LNCAP (cell line): ENCODE results near the gene AHNAK2.

ENCODE experiments used
- TF ChIP-seq, protein P1 (sequence below): fragments of 450-650 bp; IDR thresholded peaks from 2 replicates; pipeline ENCODE4 v1.5.1; 2017; ENCODE audit warnings: mild to moderate bottlenecking

AHNAK2 gene

DNA sequence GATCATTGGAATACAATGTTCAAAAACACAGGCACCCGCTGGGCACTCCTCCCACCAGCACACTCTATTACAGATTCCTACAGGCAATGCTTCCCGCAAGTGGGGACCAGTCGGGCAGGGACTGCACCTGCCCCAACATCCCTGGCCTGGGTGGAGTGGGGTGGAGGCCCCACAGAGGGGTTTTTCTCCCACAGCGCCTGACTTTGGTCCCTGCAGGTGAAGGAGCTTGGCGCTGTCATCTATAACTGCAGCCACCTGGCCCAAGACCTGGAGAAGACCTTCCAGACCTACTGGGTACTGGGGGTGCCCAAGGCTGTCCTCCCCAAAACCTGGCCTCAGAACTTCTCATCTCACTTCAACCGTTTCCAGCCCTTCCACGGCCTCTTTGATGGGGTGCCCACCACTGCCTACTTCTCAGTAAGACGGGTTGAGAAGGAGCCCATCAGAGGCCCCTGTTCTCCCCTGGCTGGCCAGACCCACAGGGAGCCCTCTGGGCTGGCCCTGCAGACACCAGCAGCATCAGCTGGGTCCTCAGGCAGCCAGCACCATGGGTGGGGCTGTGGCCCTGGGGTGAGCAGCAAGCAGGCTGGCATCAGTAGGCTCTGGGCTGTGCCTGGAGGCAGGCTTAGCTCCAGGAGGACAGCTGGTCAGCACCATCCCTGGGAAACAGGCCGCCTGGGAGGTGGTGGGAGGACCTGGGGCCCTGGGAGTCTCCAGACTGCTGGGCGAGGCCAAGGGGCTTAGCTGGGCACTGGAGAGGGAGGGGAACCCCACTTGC, 47.5 kb downstream of the AHNAK2 start:
- TF ChIP-seq, protein P1, sequence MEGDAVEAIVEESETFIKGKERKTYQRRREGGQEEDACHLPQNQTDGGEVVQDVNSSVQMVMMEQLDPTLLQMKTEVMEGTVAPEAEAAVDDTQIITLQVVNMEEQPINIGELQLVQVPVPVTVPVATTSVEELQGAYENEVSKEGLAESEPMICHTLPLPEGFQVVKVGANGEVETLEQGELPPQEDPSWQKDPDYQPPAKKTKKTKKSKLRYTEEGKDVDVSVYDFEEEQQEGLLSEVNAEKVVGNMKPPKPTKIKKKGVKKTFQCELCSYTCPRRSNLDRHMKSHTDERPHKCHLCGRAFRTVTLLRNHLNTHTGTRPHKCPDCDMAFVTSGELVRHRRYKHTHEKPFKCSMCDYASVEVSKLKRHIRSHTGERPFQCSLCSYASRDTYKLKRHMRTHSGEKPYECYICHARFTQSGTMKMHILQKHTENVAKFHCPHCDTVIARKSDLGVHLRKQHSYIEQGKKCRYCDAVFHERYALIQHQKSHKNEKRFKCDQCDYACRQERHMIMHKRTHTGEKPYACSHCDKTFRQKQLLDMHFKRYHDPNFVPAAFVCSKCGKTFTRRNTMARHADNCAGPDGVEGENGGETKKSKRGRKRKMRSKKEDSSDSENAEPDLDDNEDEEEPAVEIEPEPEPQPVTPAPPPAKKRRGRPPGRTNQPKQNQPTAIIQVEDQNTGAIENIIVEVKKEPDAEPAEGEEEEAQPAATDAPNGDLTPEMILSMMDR = no peak

DNA sequence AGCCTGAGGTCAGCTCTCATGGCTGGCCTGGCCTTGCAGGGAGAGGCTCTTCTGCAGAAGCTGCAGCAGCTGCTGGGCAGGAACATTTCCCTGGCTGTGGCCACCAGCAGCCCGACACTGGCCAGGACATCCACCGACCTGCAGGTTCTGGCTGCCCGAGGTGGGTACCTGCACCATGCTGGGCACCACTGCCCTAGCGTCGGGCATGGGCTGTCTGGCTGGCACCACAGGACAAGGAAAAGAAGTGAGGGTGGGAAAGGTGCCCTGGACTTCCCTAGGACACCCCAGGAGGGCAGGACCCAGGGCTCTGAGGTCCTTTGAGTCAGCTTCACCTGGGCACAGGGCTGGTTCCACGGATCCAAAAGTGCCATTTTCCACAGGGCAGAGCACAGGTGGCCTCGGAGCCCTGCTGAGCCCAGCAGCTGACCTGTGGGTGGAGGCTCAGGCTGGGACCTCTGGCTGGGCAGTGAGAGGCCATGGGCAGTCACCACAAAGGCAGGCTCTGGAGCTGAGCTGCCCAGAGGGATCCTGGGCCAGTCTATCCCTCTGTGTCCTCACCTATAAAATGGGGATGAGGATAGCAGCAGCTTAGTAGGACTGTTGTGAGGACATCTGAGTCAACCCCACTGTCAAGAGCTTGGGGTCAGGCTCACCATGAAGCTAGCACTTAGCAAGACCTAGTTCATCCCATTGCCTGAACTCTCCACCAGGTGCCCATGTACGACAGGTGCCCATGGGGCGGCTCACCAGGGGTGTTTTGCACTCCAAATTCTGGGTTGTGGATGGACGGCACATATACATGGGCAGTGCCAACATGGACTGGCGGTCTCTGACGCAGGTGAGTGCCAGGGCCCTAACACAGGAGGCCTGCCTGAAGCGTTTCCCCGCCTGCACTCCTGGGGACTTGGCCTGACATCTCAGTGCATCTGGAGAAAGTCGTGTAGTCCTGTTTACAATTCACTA, 48.6 kb downstream of the AHNAK2 start:
- TF ChIP-seq, protein P1 = no peak

- TF ChIP-seq, protein P1 = no peak
These were observed 49.6 kb downstream of the AHNAK2 start for GRCh38 chr14:104928391-104929133.

- TF ChIP-seq, protein P1 = no peak
These were observed 50.3 kb downstream of the AHNAK2 start for GRCh38 chr14:104927901-104928300.

GRCh38 chr14:104927432-104927816, 50.8 kb downstream of the AHNAK2 start:
- TF ChIP-seq, protein P1 = no peak

DNA sequence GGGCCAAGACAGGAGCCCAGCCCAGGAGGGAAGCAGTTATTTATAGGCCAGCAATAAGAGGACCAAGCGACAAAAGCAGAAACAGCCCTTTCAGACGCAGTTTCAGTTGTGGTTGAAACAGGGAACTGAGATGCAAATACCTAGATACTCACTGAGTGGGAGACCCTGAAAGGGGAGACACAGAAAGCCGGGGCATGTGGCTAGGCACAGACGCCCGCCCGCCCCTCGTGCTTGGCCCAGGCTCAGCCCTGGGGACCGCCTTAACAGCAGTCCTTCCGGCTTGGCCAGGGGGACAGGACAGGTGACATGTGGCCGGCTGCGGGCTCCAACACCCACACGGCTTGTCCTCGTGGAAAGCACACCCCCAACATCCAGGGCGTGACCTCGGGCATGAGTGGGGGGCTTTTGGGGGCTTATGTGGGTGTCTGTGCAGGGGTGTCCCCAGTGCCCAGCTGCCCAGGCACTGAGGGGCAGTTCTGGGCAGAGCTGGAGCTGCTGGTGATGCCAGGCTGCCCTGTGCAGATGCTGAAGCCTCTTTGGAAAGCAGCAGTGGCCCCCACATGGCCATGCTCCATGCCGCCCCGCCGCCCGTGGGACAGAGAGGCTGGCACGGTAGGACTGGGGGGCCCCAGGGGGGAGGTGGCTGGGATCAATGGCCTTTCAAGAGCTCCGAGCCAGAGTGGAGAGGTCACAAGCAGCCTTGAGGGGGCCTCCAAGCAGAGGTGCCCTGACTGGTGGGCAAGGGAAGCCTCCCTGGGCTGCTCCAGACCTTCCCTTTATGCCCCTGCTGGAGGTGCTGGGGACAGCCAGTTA, 51.3 kb downstream of the AHNAK2 start:
- TF ChIP-seq, protein P1 = no peak
